ENCODE measurements around the gene AREG. TPM values are rescaled to one million over a fixed set of nuclear protein-coding genes. Genes with fewer than 3 reads are reported as not detected.

Gene AREG
- total and polyA plus RNA-seq, 2 of the 4 experiments (the other 2 are of a cell fraction), result 0.17 to 0.18 TPM

- intact Hi-C loops (cut with micrococcal nuclease), result no loop called here
- no peak for TF ChIP-seq ELK1 (IDR thresholded peaks at IDR 0.05; ENCODE audit: borderline replicate concordance, low read depth, low read length)
- peak; percentile 48 for TF ChIP-seq CEBPB (IDR thresholded peaks at IDR 0.05; ENCODE audit: low read depth, low read length)
- no peak for TF ChIP-seq MAFK (IDR thresholded peaks at IDR 0.05; ENCODE audit: low read depth, low read length)
- POLR2A ChIA-PET (ENCODE audit: unreplicated experiment), result no interaction called here
These were observed 18.2 kb downstream of the AREG start for GRCh38 chr4:74463123-74463522.

More at GRCh38 chr4:74463123-74463522, 18.2 kb downstream of the AREG start:
- Histone ChIP-seq H3K27ac (ENCODE audit: insufficient read depth, low read length) (no peak overlapping the region), H3K36me3 (ENCODE audit: control insufficient read depth, insufficient read depth, low read length) (no peaks in the 10 kb centered on the region), H3K27me3 (ENCODE audit: control insufficient read depth, insufficient read depth, low read length) (no peaks in the 10 kb centered on the region), H2AK5ac (ENCODE audit: low read depth, low read length) (no peak overlapping the region), H2BK15ac (ENCODE audit: low read depth, low read length) (no peak overlapping the region), H3K9me1 (ENCODE audit: insufficient read depth, low read length) (no peaks in the 10 kb centered on the region), H3K4me1 (ENCODE audit: control insufficient read depth, insufficient read depth, low read length) (no peaks in the 10 kb centered on the region), H2BK5ac (ENCODE audit: low read depth, low read length, poor library complexity, severe bottlenecking) (no peak overlapping the region), H2BK20ac (ENCODE audit: low read depth, low read length) (no peak overlapping the region), H3K79me1 (ENCODE audit: low read depth in 1 of 2, low read length in 2 of 2) (no peaks in the 10 kb centered on the region), H3K4me2 (ENCODE audit: low read depth, low read length) (no peak overlapping the region), H3K4me3 (ENCODE audit: insufficient read depth, low read depth, low read length) (no peak overlapping the region), H4K91ac (ENCODE audit: insufficient read depth, low read depth, low read length) (no peak overlapping the region), H3K23ac (ENCODE audit: low read depth, low read length) (no peak overlapping the region), H3K14ac (replicated peaks; ENCODE audit: low read depth, low read length) (no peak overlapping the region), H3K18ac (ENCODE audit: low read depth, low read length) (no peak overlapping the region), H2BK120ac (ENCODE audit: low read depth, low read length) (no peak overlapping the region), H4K8ac (ENCODE audit: low read depth in 2 of 2, low read length in 2 of 2) (no peak overlapping the region), H4K5ac (ENCODE audit: low read depth, low read length) (no peak overlapping the region), H3K56ac (ENCODE audit: extremely low read depth, insufficient read depth, low read length) (no peak overlapping the region), H3K4ac (ENCODE audit: low read depth, low read length) (no peak overlapping the region), H4K20me1 (ENCODE audit: insufficient read depth, low read length) (no peaks in the 10 kb centered on the region), H2AK9ac (replicated peaks; ENCODE audit: low read depth, low read length, poor library complexity) (no peak overlapping the region), H3K9me3 (ENCODE audit: control insufficient read depth, insufficient read depth, low read length) (no peaks in the 10 kb centered on the region), H2AFZ (replicated peaks; ENCODE audit: low read length, poor library complexity) (no peak overlapping the region), H3K9ac (ENCODE audit: low read depth, low read length) (no peak overlapping the region)
- BruUV-seq (replicated peaks), result no TSS peak
- in situ Hi-C loops (cut with MboI; ENCODE audit: low sequenced_read_pairs) (no loop called here), dilution Hi-C loops (cut with HindIII; ENCODE audit: low sequenced_read_pairs, unreplicated experiment) (no loop called here)
- CTCF ChIA-PET, result interaction anchor here (1.2 kb wide), 2 partner anchors 10 to 18 kb away, joined by 3 to 4 read pairs; partner anchors contain the start of gene AREG
- ATAC-seq (ENCODE audit: low read depth), result no peak
- WGBS, 2 experiments (ENCODE audit: extremely low coverage in 2 of 2, insufficient read length in 1 of 2), result no CpG with 5 or more reads among the region's 1 CpG
- DNase-seq, result no peak

Measured in IMR-90 (cell line).